H9 (cell line): ENCODE results near the gene C5orf34. TPM values are rescaled to one million over a fixed set of nuclear protein-coding genes. Genes with fewer than 3 reads are reported as not detected.

Experiments used
- DNase-seq: peaks from one replicate; pipeline ENCODE4 v3.0.0-alpha.2; 2017
- H2AFZ ChIP-seq: one replicate; pipeline ENCODE4 v1.6.1; 2013; ENCODE audit warnings: mild to moderate bottlenecking, low read length, control low read depth, moderate library complexity
- H2AK5ac ChIP-seq: 2 replicates; pipeline ENCODE4 v1.6.1; 2013; ENCODE audit warnings: low read length, control low read depth, mixed read lengths; ENCODE audit not compliant: insufficient read length
- H2BK120ac ChIP-seq: one replicate; pipeline ENCODE4 v1.6.1; 2013; ENCODE audit warnings: low read depth, mild to moderate bottlenecking, low read length, control low read depth, inconsistent platforms; ENCODE audit not compliant: poor library complexity, severe bottlenecking
- H2BK12ac ChIP-seq: 2 replicates; pipeline ENCODE4 v1.6.1; 2013; ENCODE audit warnings: low read length, control low read depth, mixed read lengths, low read depth; ENCODE audit not compliant: insufficient read length
- H2BK15ac ChIP-seq: 2 replicates; pipeline ENCODE4 v1.6.1; 2013; ENCODE audit warnings: low read depth, low read length, control low read depth
- H2BK20ac ChIP-seq: one replicate; pipeline ENCODE4 v1.6.1; 2013; ENCODE audit warnings: low read depth, mild to moderate bottlenecking, low read length, control low read depth, inconsistent platforms; ENCODE audit not compliant: poor library complexity, severe bottlenecking
- H2BK5ac ChIP-seq: 2 replicates; pipeline ENCODE4 v1.6.1; 2013; ENCODE audit warnings: low read length, control low read depth, mixed read lengths; ENCODE audit not compliant: insufficient read length
- H3K14ac ChIP-seq: 2 replicates; pipeline ENCODE4 v1.6.1; 2013; ENCODE audit warnings: low read length, control low read depth; ENCODE audit not compliant: insufficient read depth
- H3K18ac ChIP-seq: 2 replicates; pipeline ENCODE4 v1.6.1; 2013; ENCODE audit warnings: low read depth, mild to moderate bottlenecking, mixed read lengths, low read length, control low read depth; ENCODE audit not compliant: insufficient read length
- H3K23ac ChIP-seq: 2 replicates; pipeline ENCODE4 v1.6.1; 2013; ENCODE audit warnings: low read length, control low read depth, mixed read lengths, low read depth; ENCODE audit not compliant: insufficient read length
- H3K23me2 ChIP-seq: 2 replicates; pipeline ENCODE4 v1.6.1; 2013; ENCODE audit warnings: low read depth, mild to moderate bottlenecking, mixed read lengths, low read length, control low read depth; ENCODE audit not compliant: insufficient read length, poor library complexity, severe bottlenecking
- H3K27ac ChIP-seq: 2 replicates; pipeline ENCODE4 v1.5.1; 2013; ENCODE audit warnings: low read length, control low read depth, mixed read lengths, low read depth; ENCODE audit not compliant: insufficient read length
- H3K27me3 ChIP-seq: 2 replicates; pipeline ENCODE4 v1.6.1; 2013; ENCODE audit warnings: low read length, control low read depth, inconsistent platforms; ENCODE audit not compliant: insufficient read depth
- H3K4ac ChIP-seq: 2 replicates; pipeline ENCODE4 v1.6.1; 2013; ENCODE audit warnings: low read depth, mild to moderate bottlenecking, control low read depth, inconsistent platforms, low read length, moderate library complexity
- H3K4me1 ChIP-seq: 2 replicates; pipeline ENCODE4 v1.6.1; 2013; ENCODE audit warnings: low read length, control low read depth, inconsistent platforms; ENCODE audit not compliant: insufficient read depth
- H3K4me2 ChIP-seq: 2 replicates; pipeline ENCODE4 v1.6.1; 2013; ENCODE audit warnings: low read length, control low read depth, mixed read lengths; ENCODE audit not compliant: insufficient read length, insufficient read depth
- H3K56ac ChIP-seq: 2 replicates; pipeline ENCODE4 v1.6.1; 2013; ENCODE audit warnings: low read depth, mild to moderate bottlenecking, mixed read lengths, low read length, control low read depth; ENCODE audit not compliant: insufficient read length
- H3K79me1 ChIP-seq: 2 replicates; pipeline ENCODE4 v1.6.1; 2013; ENCODE audit warnings: low read depth, mild to moderate bottlenecking, moderate library complexity, low read length, control low read depth, inconsistent platforms; ENCODE audit not compliant: insufficient read depth, poor library complexity, severe bottlenecking
- H3K79me2 ChIP-seq: 2 replicates; pipeline ENCODE4 v1.6.1; 2013; ENCODE audit warnings: low read length, control low read depth, inconsistent platforms; ENCODE audit not compliant: insufficient read depth
- H3K9ac ChIP-seq: 2 replicates; pipeline ENCODE4 v1.6.1; 2013; ENCODE audit warnings: low read length, control low read depth, mixed read lengths; ENCODE audit not compliant: insufficient read length; ENCODE audit errors: extremely low read depth
- H3K9me3 ChIP-seq: one replicate; pipeline ENCODE4 v1.6.1; 2013; ENCODE audit warnings: low read depth, low read length, inconsistent platforms; ENCODE audit not compliant: control insufficient read depth
- H3T11ph ChIP-seq: one replicate; pipeline ENCODE4 v1.6.1; 2013; ENCODE audit warnings: mild to moderate bottlenecking, low read length, control low read depth, inconsistent platforms
- H4K20me1 ChIP-seq: one replicate; pipeline ENCODE4 v1.6.1; 2013; ENCODE audit not compliant: control insufficient read depth, insufficient read length, insufficient read depth
- H4K5ac ChIP-seq: 2 replicates; pipeline ENCODE4 v1.6.1; 2013; ENCODE audit warnings: low read depth, mild to moderate bottlenecking, mixed read lengths, low read length, control low read depth; ENCODE audit not compliant: insufficient read length
- H4K8ac ChIP-seq: replicated peaks from 2 replicates; pipeline ENCODE4 v1.6.1; 2013; ENCODE audit warnings: low read length, control low read depth, mixed read lengths, low read depth; ENCODE audit not compliant: insufficient read length
- H4K91ac ChIP-seq: 2 replicates; pipeline ENCODE4 v1.6.1; 2013; ENCODE audit warnings: low read depth, mild to moderate bottlenecking, moderate library complexity, mixed read lengths, low read length, control low read depth; ENCODE audit not compliant: insufficient read length
- H3K27ac Mint-ChIP-seq, 3 experiments: 2 replicates in 2 of 3; 3 replicates in 1 of 3; pipeline ENCODE4 v1.8.0; 2020 to 2021; ENCODE audit warnings: mixed read lengths in 3 of 3, mild to moderate bottlenecking in 1 of 3, moderate library complexity in 1 of 3
- H3K27me3 Mint-ChIP-seq: 2 replicates; pipeline ENCODE4 v1.8.0; 2021; ENCODE audit warnings: low read depth, mild to moderate bottlenecking, moderate library complexity, mixed read lengths
- H3K36me3 Mint-ChIP-seq, 3 experiments: 2 replicates in 2 of 3; 3 replicates in 1 of 3; pipeline ENCODE4 v1.8.0; 2020 to 2021; ENCODE audit warnings: low read depth in 3 of 3, mixed read lengths in 3 of 3; ENCODE audit not compliant: insufficient read depth in 1 of 3
- H3K4me1 Mint-ChIP-seq, 2 experiments: 2 replicates each; pipeline ENCODE4 v1.8.0; 2020; ENCODE audit warnings: mixed read lengths in 2 of 2
- H3K4me3 Mint-ChIP-seq, 2 experiments: 2 replicates in 1 of 2; 3 replicates in 1 of 2; pipeline ENCODE4 v1.8.0; 2020 to 2021; ENCODE audit warnings: mild to moderate bottlenecking in 2 of 2, mixed read lengths in 2 of 2, moderate library complexity in 1 of 2
- H3K9me3 Mint-ChIP-seq, 2 experiments: 2 replicates in 1 of 2; 3 replicates in 1 of 2; pipeline ENCODE4 v1.8.0; 2020; ENCODE audit warnings: mild to moderate bottlenecking in 2 of 2, mixed read lengths in 2 of 2, moderate library complexity in 1 of 2
- WGBS: extraction: QIAGEN DNeasy Blood & Tissue Kit; methylation state at CpG from one replicate; pipeline ENCODE4 v1.1.7; 2013; ENCODE audit warnings: missing lambda C conversion rate, low lambda C conversion rate, mixed read lengths; ENCODE audit not compliant: insufficient read length; ENCODE audit errors: extremely low coverage; 5-methylcytosine and 5-hydroxymethylcytosine counted together
- total RNA-seq: library from RNA; stranded (reverse); gene quantifications from 2 replicates; pipeline ENCODE4 v1.2.1, GENCODE V29; 2021
- TF ChIP-seq, protein P1 (sequence below): fragments of 200-600 bp; sonication (generic); conservative IDR thresholded peaks from 3 replicates; pipeline ENCODE4 v1.8.0; 2021; ENCODE audit warnings: antibody characterized with exemption, mild to moderate bottlenecking

C5orf34 gene
- total RNA-seq, 1 experiment from 2014 or later = 7.7 TPM

GRCh38 chr5:43547532-43547931 is 32.6 kb upstream of the C5orf34 start:
- Histone ChIP-seq H3T11ph (no peak overlapping the region), H3K4me2 (no peak overlapping the region), H3K14ac (no peak overlapping the region), H4K20me1 (no peaks in the 10 kb centered on the region), H3K9ac (no peak overlapping the region), H2BK5ac (no peak overlapping the region), H3K4me1 (no peaks in the 10 kb centered on the region), H4K8ac (no peak overlapping the region), H2AK5ac (no peak overlapping the region), H4K5ac (no peak overlapping the region), H4K91ac (no peak overlapping the region), H3K4ac (no peak overlapping the region), H2BK15ac (no peak overlapping the region), H2BK12ac (no peak overlapping the region), H3K18ac (no peak overlapping the region), H3K27ac (no peak overlapping the region), H2BK20ac (no peak overlapping the region), H3K23ac (no peak overlapping the region), H3K56ac (no peak overlapping the region), H3K27me3 (no peaks in the 10 kb centered on the region), H2BK120ac (no peak overlapping the region), H3K79me1 (no peaks in the 10 kb centered on the region), H3K79me2 (peaks cover 5% of the 10 kb centered on the region; the same call in 1 of the 2 replicates), H2AFZ (no peak overlapping the region), H3K23me2 (no peaks in the 10 kb centered on the region), H3K9me3 (no peaks in the 10 kb centered on the region)
- H3K27me3 Mint-ChIP-seq = no peaks in the 10 kb centered on the region
- DNase-seq = no peak
- TF ChIP-seq, protein P1, sequence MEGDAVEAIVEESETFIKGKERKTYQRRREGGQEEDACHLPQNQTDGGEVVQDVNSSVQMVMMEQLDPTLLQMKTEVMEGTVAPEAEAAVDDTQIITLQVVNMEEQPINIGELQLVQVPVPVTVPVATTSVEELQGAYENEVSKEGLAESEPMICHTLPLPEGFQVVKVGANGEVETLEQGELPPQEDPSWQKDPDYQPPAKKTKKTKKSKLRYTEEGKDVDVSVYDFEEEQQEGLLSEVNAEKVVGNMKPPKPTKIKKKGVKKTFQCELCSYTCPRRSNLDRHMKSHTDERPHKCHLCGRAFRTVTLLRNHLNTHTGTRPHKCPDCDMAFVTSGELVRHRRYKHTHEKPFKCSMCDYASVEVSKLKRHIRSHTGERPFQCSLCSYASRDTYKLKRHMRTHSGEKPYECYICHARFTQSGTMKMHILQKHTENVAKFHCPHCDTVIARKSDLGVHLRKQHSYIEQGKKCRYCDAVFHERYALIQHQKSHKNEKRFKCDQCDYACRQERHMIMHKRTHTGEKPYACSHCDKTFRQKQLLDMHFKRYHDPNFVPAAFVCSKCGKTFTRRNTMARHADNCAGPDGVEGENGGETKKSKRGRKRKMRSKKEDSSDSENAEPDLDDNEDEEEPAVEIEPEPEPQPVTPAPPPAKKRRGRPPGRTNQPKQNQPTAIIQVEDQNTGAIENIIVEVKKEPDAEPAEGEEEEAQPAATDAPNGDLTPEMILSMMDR = no peak
- peaks cover 42 to 67% (median 54%) of the 10 kb centered on the region in 3 experiments; a peak in 6 of 7 replicates for H3K36me3 Mint-ChIP-seq
- no peak overlapping the region for H3K4me3 Mint-ChIP-seq
- no peaks in the 10 kb centered on the region for H3K4me1 Mint-ChIP-seq
- no peaks in the 10 kb centered on the region for H3K9me3 Mint-ChIP-seq
- H3K27ac Mint-ChIP-seq = no peak overlapping the region
- no CpG with 5 or more reads among the region's 2 CpGs for WGBS
